GM12891 (cell line): ENCODE measurements around the gene ATP6V1B1.

Experiments used
- PAX5 ChIP-seq: IDR thresholded peaks from 2 replicates; pipeline ENCODE4 v1.6.1; 2011; ENCODE audit warnings: low read length, moderate library complexity, mild to moderate bottlenecking; ENCODE audit not compliant: insufficient read depth, severe bottlenecking
- POLR2A ChIP-seq: IDR thresholded peaks from 2 replicates; pipeline ENCODE4 v1.6.1; 2011; ENCODE audit warnings: low read depth, low read length, control low read depth
- POLR2AphosphoS5 ChIP-seq: IDR thresholded peaks from 2 replicates; pipeline ENCODE4 v1.6.1; 2011; ENCODE audit warnings: low read depth, low read length, control low read depth
- SPI1 ChIP-seq: IDR thresholded peaks from 2 replicates; pipeline ENCODE4 v1.6.1; 2011; ENCODE audit warnings: low read depth, low read length, control low read depth
- TAF1 ChIP-seq: IDR thresholded peaks from 2 replicates; pipeline ENCODE4 v1.6.1; 2011; ENCODE audit warnings: low read depth, low read length, control low read depth

DNA sequence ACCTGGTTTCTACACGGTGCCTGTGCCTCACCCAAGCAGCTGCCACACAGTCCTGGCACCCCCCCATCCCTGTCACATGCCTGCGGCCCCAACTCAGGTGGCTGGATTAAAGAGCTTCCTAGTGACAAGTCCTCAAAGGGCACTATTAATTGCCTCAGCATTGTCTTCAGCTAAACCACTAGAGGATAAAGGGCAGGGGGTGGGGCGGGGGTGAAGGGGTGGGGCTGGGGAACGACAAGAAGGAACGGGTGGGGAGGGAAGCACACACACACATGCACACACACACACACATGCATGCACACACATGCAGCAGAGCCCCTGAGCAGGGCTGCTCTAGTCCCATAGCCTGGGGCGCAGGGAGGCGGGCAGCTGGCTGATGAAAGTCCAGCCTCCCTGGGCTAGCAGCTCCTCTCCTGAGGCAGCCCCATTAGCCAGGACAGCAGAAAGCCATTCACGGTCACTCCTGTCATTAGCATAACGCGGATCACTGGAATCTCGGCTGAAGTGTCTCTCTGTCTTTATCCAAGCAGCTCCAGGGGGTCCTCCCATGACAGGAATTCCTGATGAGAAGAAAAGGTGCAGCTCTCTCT is 66.4 kb downstream of the ATP6V1B1 start:
- TF ChIP-seq POLR2A, result no peak
- TF ChIP-seq PAX5, result no peak
- no peak for TF ChIP-seq POLR2AphosphoS5
- TF ChIP-seq TAF1, result no peak
- TF ChIP-seq SPI1, result no peak
